Left lung (tissue), 10 donors: ENCODE results near the gene PARP6. TPM values are rescaled to one million over a fixed set of nuclear protein-coding genes. Genes with fewer than 3 reads are reported as not detected.

Experiments
- ATAC-seq: fragments of 200-7000 bp; cut with Tn5 transposase; one replicate; pipeline ENCODE4 v1.9.1; 2020; ENCODE audit warnings: moderate library complexity
- DNase-seq, 4 donors: peaks; one replicate each; pipeline ENCODE4 v3.0.0-alpha.2; 2013 to 2020
- H3K27ac ChIP-seq, 2 donors: fragments of 200-600 bp; sonication (generic) in 1 of 2; one replicate each; pipeline versions ENCODE4 v1.5.0 to v1.8.0; 2020 to 2021
- H3K27me3 ChIP-seq, 2 donors: fragments of 200-600 bp; sonication (generic) in 1 of 2; one replicate each; pipeline versions ENCODE4 v1.5.0 to v1.8.0; 2020 to 2021
- H3K36me3 ChIP-seq, 2 donors: fragments of 200-600 bp; sonication (generic) in 1 of 2; one replicate each; pipeline versions ENCODE4 v1.5.0 to v1.8.0; 2020 to 2021
- H3K4me1 ChIP-seq, 2 donors: fragments of 200-600 bp; one replicate each; pipeline ENCODE4 v1.8.0; 2021
- H3K4me3 ChIP-seq, 2 donors: fragments of 200-600 bp; sonication (generic) in 1 of 2; one replicate each; pipeline versions ENCODE4 v1.5.0 to v1.8.0; 2020 to 2021; ENCODE audit warnings: mild to moderate bottlenecking in 1 of 2
- H3K9me3 ChIP-seq, 2 donors: fragments of 200-600 bp; sonication (generic) in 1 of 2; one replicate each; pipeline versions ENCODE4 v1.5.0 to v1.8.0; 2020 to 2021
- intact Hi-C, 2 donors: fragments of 100-400 bp; cut with DNase I; formaldehyde crosslinking; loops; one replicate each; pipeline versions ENCODE4 v1.11.2 to v1.14.2; 2022
- polyA plus RNA-seq, 6 donors: library from polyadenylated mRNA; unstranded; fragments of 120-200 nt; gene quantifications; one replicate each; pipeline ENCODE4 v1.2.1, GENCODE V29; 2013; ENCODE audit not compliant: insufficient read length in 6 of 6
- total RNA-seq, 2 donors: library from RNA; stranded (reverse); fragmentation: NEBNext Ultra II Directional; extraction: Animal tissue kit (Norgen Biotek cat#: 25700); gene quantifications; one replicate each; pipeline ENCODE4 v1.2.1, GENCODE V29; 2021
- TF ChIP-seq, protein P1 (sequence below), 2 donors: fragments of 200-600 bp; sonication (generic) in 1 of 2; IDR thresholded peaks; one replicate each; pipeline versions ENCODE4 v1.5.0 to v1.8.0; 2021; ENCODE audit warnings: antibody characterized with exemption in 2 of 2
- donor health status: DM: no; HTN: yes; CAD: no.
- donor health status: DM: no; HTN: no; CAD: no.

The PARP6 gene
- total and polyA plus RNA-seq, 8 donors: 60.5 to 147 (median 121) TPM

DNA sequence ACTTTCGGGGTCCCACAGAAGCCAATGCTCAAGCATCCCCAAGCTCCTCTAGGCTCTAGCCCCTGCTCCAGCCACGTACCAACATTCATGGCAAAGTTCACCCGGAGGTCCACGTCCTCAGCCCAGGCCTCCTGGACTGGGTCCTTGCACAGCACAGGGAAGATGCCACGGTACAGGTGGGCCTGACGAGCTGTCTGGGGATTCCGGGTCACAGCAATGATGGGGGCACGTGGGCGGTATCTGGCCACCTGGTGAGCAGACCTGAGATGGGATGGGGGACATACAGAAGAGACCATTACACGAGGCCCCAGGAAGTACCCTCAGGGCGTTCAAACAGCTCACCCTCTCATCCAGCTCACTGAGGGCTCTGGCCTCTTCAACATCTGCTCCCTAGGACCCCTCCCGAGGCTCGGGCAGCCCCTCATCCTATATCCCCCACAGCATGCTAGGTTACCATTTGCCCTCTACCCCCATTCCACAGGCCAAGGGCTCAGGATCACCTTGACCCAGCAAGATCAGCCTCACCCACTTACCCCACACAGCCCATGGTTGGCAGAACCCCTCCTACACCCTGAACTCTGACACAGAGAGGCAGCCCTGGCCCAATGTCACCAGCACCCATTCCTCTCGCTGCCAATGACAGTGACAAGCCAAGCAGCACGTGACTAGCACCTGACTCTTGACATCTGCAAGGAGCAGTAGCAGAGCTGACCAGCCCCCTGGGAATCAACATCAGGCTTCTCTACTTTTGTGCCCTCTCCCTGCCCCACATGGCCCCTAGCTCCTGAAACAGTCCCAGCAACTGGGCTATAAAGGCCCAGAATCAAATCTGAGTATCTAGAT is 71.7 kb downstream of the PARP6 start:
- Histone ChIP-seq H3K4me1 (peaks cover 12 to 47% of the 10 kb centered on the region in 2 donors), H3K4me3 (no peak overlapping the region), H3K27ac (peak overlapping the region in 1 of 2 donors; percentile 13), H3K9me3 (no peaks in the 10 kb centered on the region), H3K27me3 (peaks cover 0 to 26% of the 10 kb centered on the region in 2 donors), H3K36me3 (peaks cover 0 to 78% of the 10 kb centered on the region in 2 donors)
- intact Hi-C loops: loop anchor here in 1 of 2 donors (10.0 kb wide), 1 partner anchor 84 kb away; no protein-coding TSS in a partner anchor
- ATAC-seq: no peak
- no peak for DNase-seq
- TF ChIP-seq, protein P1, sequence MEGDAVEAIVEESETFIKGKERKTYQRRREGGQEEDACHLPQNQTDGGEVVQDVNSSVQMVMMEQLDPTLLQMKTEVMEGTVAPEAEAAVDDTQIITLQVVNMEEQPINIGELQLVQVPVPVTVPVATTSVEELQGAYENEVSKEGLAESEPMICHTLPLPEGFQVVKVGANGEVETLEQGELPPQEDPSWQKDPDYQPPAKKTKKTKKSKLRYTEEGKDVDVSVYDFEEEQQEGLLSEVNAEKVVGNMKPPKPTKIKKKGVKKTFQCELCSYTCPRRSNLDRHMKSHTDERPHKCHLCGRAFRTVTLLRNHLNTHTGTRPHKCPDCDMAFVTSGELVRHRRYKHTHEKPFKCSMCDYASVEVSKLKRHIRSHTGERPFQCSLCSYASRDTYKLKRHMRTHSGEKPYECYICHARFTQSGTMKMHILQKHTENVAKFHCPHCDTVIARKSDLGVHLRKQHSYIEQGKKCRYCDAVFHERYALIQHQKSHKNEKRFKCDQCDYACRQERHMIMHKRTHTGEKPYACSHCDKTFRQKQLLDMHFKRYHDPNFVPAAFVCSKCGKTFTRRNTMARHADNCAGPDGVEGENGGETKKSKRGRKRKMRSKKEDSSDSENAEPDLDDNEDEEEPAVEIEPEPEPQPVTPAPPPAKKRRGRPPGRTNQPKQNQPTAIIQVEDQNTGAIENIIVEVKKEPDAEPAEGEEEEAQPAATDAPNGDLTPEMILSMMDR (IDR thresholded peaks at IDR 0.05): no peak

GRCh38 chr15:72199721-72200212 is 72.6 kb downstream of the PARP6 start:
- Histone ChIP-seq H3K9me3 (no peaks in the 10 kb centered on the region), H3K27ac (peak overlapping the region; percentile 10 to 68), H3K36me3 (peaks cover 0 to 70% of the 10 kb centered on the region in 2 donors), H3K27me3 (peaks cover 0 to 27% of the 10 kb centered on the region in 2 donors), H3K4me3 (no peak overlapping the region), H3K4me1 (peaks cover 12 to 54% of the 10 kb centered on the region in 2 donors)
- DNase-seq: peak in 3 of 4 donors; percentile 64 to 79 (median 73)
- TF ChIP-seq, protein P1 (IDR thresholded peaks at IDR 0.05): peak; percentile 89 to 93
- intact Hi-C loops: loop anchor here in 1 of 2 donors (10.0 kb wide), 1 partner anchor 85 kb away; no protein-coding TSS in a partner anchor
- ATAC-seq: peak; percentile 67

GRCh38 chr15:72199205-72199515 is 73.2 kb downstream of the PARP6 start:
- peak; percentile 8 for ATAC-seq

DNA sequence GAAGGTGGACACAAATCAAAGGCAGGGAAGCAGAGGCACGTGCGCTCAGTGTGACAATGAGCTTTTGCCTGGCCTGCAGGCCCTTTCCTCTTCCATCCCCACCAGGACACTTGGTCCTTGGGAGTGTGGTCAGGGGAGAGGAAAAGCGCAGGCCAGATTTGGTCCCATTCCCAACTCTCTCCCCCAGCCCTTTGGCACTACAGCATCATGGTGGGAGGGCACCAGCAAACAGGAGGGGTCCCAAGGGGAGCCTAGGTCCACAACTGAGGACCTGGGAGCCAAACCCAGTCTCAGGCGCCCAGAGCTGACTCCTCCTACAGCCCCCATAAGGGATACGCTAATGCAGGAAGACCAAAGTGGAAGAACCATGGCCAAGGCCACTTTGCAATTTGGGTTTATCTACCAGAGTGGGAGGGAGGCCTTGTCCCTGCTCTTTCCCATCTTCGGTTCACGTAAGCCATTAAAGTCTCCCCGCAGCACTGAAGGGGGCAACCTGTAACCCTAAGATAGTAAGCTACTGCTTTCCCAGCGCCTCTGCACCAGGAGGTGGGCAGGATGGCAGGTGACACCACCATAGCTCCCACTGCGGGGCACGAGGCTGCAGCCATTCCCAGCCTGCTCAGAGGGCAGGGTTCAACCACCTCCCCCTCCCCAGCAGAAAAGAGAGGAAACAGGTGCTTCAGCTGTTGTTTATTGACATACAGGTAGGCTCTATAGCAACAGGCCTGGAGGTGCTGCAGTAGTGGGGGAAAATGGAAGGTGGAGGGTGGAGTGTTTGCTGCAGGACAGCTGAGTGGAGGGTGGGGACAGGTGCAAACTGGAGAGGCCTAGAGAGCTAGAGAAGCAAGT is 73.8 kb downstream of the PARP6 start:
- Histone ChIP-seq H3K4me3 (no peak overlapping the region), H3K4me1 (peaks cover 12 to 56% of the 10 kb centered on the region in 2 donors), H3K27ac (peak overlapping the region; percentile 39 to 68), H3K9me3 (no peaks in the 10 kb centered on the region), H3K27me3 (peaks cover 0 to 27% of the 10 kb centered on the region in 2 donors), H3K36me3 (peaks cover 0 to 58% of the 10 kb centered on the region in 2 donors)
- DNase-seq (peak in 1 of 4 donors; percentile 76), ATAC-seq (peak; percentile 63)
- intact Hi-C loops: no loop called here
- TF ChIP-seq, protein P1 (IDR thresholded peaks at IDR 0.05): no peak

More at GRCh38 chr15:72199205-72199515, 73.2 kb downstream of the PARP6 start:
- peaks cover 0 to 64% of the 10 kb centered on the region in 2 donors for H3K36me3 ChIP-seq
- intact Hi-C loops: no loop called here
- DNase-seq: no peak
- H3K27me3 ChIP-seq: peaks cover 0 to 27% of the 10 kb centered on the region in 2 donors
- TF ChIP-seq, protein P1 (IDR thresholded peaks at IDR 0.05): no peak
- peak overlapping the region; percentile 10 to 68 for H3K27ac ChIP-seq
- H3K4me3 ChIP-seq: no peak overlapping the region
- peaks cover 12 to 56% of the 10 kb centered on the region in 2 donors for H3K4me1 ChIP-seq
- no peaks in the 10 kb centered on the region for H3K9me3 ChIP-seq
